GM12878 (cell line): Measurements from ENCODE around the gene DGKK. TPM values are rescaled to one million over a fixed set of nuclear protein-coding genes. Genes with fewer than 3 reads are reported as not detected.

Source experiments
- ATAC-seq: fragments of 200-7000 bp; cut with Tn5 transposase; 3 replicates; pipeline ENCODE4 v1.9.1; 2020; ENCODE audit warnings: mild to moderate bottlenecking, moderate library complexity
- BruUV-seq: library from RNA; stranded (reverse); fragments of 400-500 nt; replicated peaks from 2 replicates; lab custom pipeline; 2021; lab: Mats Ljungman, UMichigan
- CTCF ChIA-PET: fragments of 300-600 bp; sonication (Branson Sonifier 250); formaldehyde crosslinking; extraction: SDS; loops from one replicate; lab custom pipeline; 2021; ENCODE audit warnings: inconsistent platforms; lab: Yijun Ruan, JAX
- POLR2A ChIA-PET: fragments of 350-600 bp; formaldehyde crosslinking; extraction: SDS; loops from one replicate; lab custom pipeline; 2021; ENCODE audit warnings: inconsistent platforms; lab: Charles Lee
- RAD21 ChIA-PET: fragments of 300-600 bp; sonication (Branson Sonifier 250); formaldehyde crosslinking; loops from one replicate; lab custom pipeline; 2023; ENCODE audit warnings: antibody characterized with exemption; ENCODE audit not compliant: unreplicated experiment; lab: Charles Lee
- SMC1A ChIA-PET: fragments of 300-600 bp; sonication (Branson Sonifier 250); formaldehyde crosslinking; loops from one replicate; lab custom pipeline; 2023; ENCODE audit not compliant: unreplicated experiment, uncharacterized antibody; lab: Charles Lee
- DNase-seq: peaks from one replicate; pipeline ENCODE4 v3.0.0-alpha.2; 2011; ENCODE audit warnings: low read depth, low spot score
- FAIRE-seq: peaks from 3 replicates; lab custom pipeline; 2011; peaks lifted over from hg19 to GRCh38; lab: Jason Lieb, UNC
- H2AFZ ChIP-seq: 2 replicates; pipeline ENCODE4 v1.6.0; 2011; ENCODE audit warnings: low read depth, low read length, control low read depth; ENCODE audit not compliant: control insufficient read depth
- H3K27ac ChIP-seq: 2 replicates; pipeline ENCODE4 v1.5.1; 2011; ENCODE audit warnings: control low read depth; ENCODE audit not compliant: control insufficient read depth, insufficient read depth
- H3K27me3 ChIP-seq, 2 experiments: replicated peaks in 1 of 2; 2 replicates each; pipeline versions ENCODE4 v1.6.0 to v1.6.1; 2011; ENCODE audit warnings: low read length in 1 of 2; ENCODE audit not compliant: control insufficient read depth in 2 of 2, insufficient read depth in 2 of 2
- H3K36me3 ChIP-seq, 2 experiments: 2 replicates each; pipeline ENCODE4 v1.5.1; 2011; ENCODE audit warnings: low read length in 1 of 2; ENCODE audit not compliant: control insufficient read depth in 2 of 2, insufficient read depth in 2 of 2
- H3K4me1 ChIP-seq: 2 replicates; pipeline ENCODE4 v1.6.1; 2011; ENCODE audit warnings: mild to moderate bottlenecking, low read length, moderate library complexity, mixed read lengths; ENCODE audit not compliant: control insufficient read depth, insufficient read depth
- H3K4me2 ChIP-seq: 2 replicates; pipeline ENCODE4 v1.6.0; 2011; ENCODE audit warnings: control low read depth; ENCODE audit not compliant: control insufficient read depth, insufficient read depth
- H3K4me3 ChIP-seq: fragments of 200-600 bp; sonication (generic); 2 replicates; pipeline ENCODE4 v1.5.1; 2016
- H3K79me2 ChIP-seq: 2 replicates; pipeline ENCODE4 v1.6.0; 2011; ENCODE audit warnings: low read length; ENCODE audit not compliant: control insufficient read depth, insufficient read depth
- H3K9ac ChIP-seq: 2 replicates; pipeline ENCODE4 v1.8.0; 2011; ENCODE audit warnings: low read length, control low read depth, mixed read lengths; ENCODE audit not compliant: control insufficient read depth, insufficient read depth
- H3K9me3 ChIP-seq: replicated peaks from 3 replicates; pipeline ENCODE4 v1.5.1; 2011; ENCODE audit warnings: mild to moderate bottlenecking, low read length; ENCODE audit not compliant: control insufficient read depth, insufficient read depth
- H4K20me1 ChIP-seq: 2 replicates; pipeline ENCODE4 v1.6.0; 2011; ENCODE audit not compliant: control insufficient read depth, insufficient read depth
- CHD4 ChIP-seq: fragments of 200-600 bp; sonication (generic); IDR thresholded peaks from 2 replicates; pipeline ENCODE4 v1.6.1; 2016; ENCODE audit warnings: mild to moderate bottlenecking
- CTCF ChIP-seq, 3 experiments: IDR thresholded peaks in 2 of 3; conservative IDR thresholded peaks in 1 of 3; 2 replicates each; pipeline ENCODE4 v1.5.1; 2011; ENCODE audit warnings: low read depth in 3 of 3, low read length in 3 of 3, mild to moderate bottlenecking in 3 of 3, control low read depth in 2 of 3, moderate library complexity in 2 of 3, inconsistent platforms in 1 of 3, mixed read lengths in 1 of 3; ENCODE audit not compliant: control insufficient read depth in 2 of 3, insufficient read depth in 1 of 3; ENCODE audit errors: extremely low read depth in 1 of 3
- E4F1 ChIP-seq: fragments of 450-650 bp; IDR thresholded peaks from 2 replicates; pipeline ENCODE4 v1.6.1; 2018; ENCODE audit warnings: borderline replicate concordance, mild to moderate bottlenecking; ENCODE audit not compliant: partially characterized antibody
- ETV6 ChIP-seq, 2 experiments: fragments of 450-650 bp in 1 of 2; IDR thresholded peaks in 1 of 2; conservative IDR thresholded peaks in 1 of 2; 2 replicates each; pipeline ENCODE4 v1.6.1; 2014; ENCODE audit warnings: antibody characterized with exemption in 1 of 2, borderline replicate concordance in 1 of 2, low read depth in 1 of 2, mild to moderate bottlenecking in 1 of 2, moderate library complexity in 1 of 2
- IKZF1 ChIP-seq: fragments of 450-650 bp; conservative IDR thresholded peaks from 2 replicates; pipeline ENCODE4 v1.6.1; 2017; ENCODE audit warnings: antibody characterized with exemption, mild to moderate bottlenecking
- ZBTB40 ChIP-seq: fragments of 450-650 bp; IDR thresholded peaks from 2 replicates; pipeline ENCODE4 v1.6.1; 2016; ENCODE audit warnings: mild to moderate bottlenecking, moderate library complexity, borderline replicate concordance
- ZNF622 ChIP-seq: fragments of 450-650 bp; IDR thresholded peaks from 2 replicates; pipeline ENCODE4 v1.6.1; 2017; ENCODE audit warnings: mild to moderate bottlenecking, inconsistent platforms
- WGBS: methylation state at CpG from one replicate; pipeline ENCODE4 v1.1.6; 2016; ENCODE audit warnings: low lambda C conversion rate; ENCODE audit not compliant: insufficient replicate concordance, insufficient coverage; ENCODE audit errors: missing lambda C conversion rate; 5-methylcytosine and 5-hydroxymethylcytosine counted together
- in situ Hi-C: fragments of 300-500 bp; cut with MboI; formaldehyde crosslinking; loops from 9 replicates; pipeline ENCODE4 v1.14.3; 2018; ENCODE audit warnings: mixed read lengths
- intact Hi-C: fragments of 100-400 bp; cut with micrococcal nuclease; formaldehyde crosslinking; loops from one replicate; pipeline ENCODE4 v1.14.2; 2022; ENCODE audit not compliant: unreplicated experiment
- polyA plus RNA-seq, 11 experiments: library from polyadenylated mRNA; depleted of rRNA in 4 of 11; unstranded in 6 of 11; stranded (reverse) in 5 of 11; fragments of >200 nt; fragmentation: Nextera tagmentation in 4 of 11; fragmentation: Illumina TruSeq in 1 of 11; extraction: Ambion mirVana in 4 of 11; extraction: Trizol in 1 of 11; gene quantifications; 1 replicate in 1 of 11; 2 replicates in 10 of 11; pipeline versions ENCODE4 v1.2.1 to v1.2.3, GENCODE V29; 2011 to 2016; ENCODE audit warnings: inconsistent platforms in 2 of 11, missing spikeins in 2 of 11, low read depth in 1 of 11
- total RNA-seq, 4 experiments: library from RNA; depleted of rRNA in 3 of 4; stranded (reverse); fragments of >200 nt in 3 of 4; fragmentation: Illumina TruSeq in 1 of 4; extraction: Trizol in 1 of 4; gene quantifications; 2 replicates each; pipeline versions ENCODE4 v1.2.1 to v1.2.3, GENCODE V29; 2013 to 2021

Gene DGKK
- total and polyA plus RNA-seq, 10 of the 15 experiments (the other 5 are each of a cell fraction or from before 2014, with no cell fraction given), result under 0.01 to 0.03 TPM; not detected in 8

GRCh38 chrX:50459615-50460014 is 11.0 kb downstream of the DGKK start:
- H3K27ac ChIP-seq, result no peak overlapping the region
- DNase-seq (no peak), FAIRE-seq (no peak), ATAC-seq (no peak)
- H3K4me2 ChIP-seq, result no peak overlapping the region
- ChIA-PET SMC1A (no interaction called here), POLR2A (no interaction called here), CTCF (interaction anchor here (1.0 kb wide), 1 partner anchor 541 kb away, joined by 4 read pairs; no protein-coding TSS in a partner anchor), RAD21 (no interaction called here)
- H3K27me3 ChIP-seq, result no peaks in the 10 kb centered on the region
- no peaks in the 10 kb centered on the region for H4K20me1 ChIP-seq
- H3K4me3 ChIP-seq, result no peak overlapping the region
- in situ Hi-C loops, result no loop called here
- H3K79me2 ChIP-seq, result no peaks in the 10 kb centered on the region
- no peak overlapping the region for H3K9ac ChIP-seq
- no peaks in the 10 kb centered on the region for H3K4me1 ChIP-seq
- H3K9me3 ChIP-seq, result no peaks in the 10 kb centered on the region
- BruUV-seq, result no TSS peak
- 0% methylated on average over 1 of the region's 1 CpG for WGBS
- TF ChIP-seq E4F1 (no peak), ETV6 (conservative IDR thresholded peaks at IDR 0.05 in 1 of 2, IDR thresholded peaks at IDR 0.05 in 1 of 2; ENCODE audit: borderline replicate concordance in 1 of 2, low read depth in 1 of 2) (no peak)
- H3K36me3 ChIP-seq, result no peaks in the 10 kb centered on the region
- intact Hi-C loops, result no loop called here
- H2AFZ ChIP-seq, result no peak overlapping the region

DNA sequence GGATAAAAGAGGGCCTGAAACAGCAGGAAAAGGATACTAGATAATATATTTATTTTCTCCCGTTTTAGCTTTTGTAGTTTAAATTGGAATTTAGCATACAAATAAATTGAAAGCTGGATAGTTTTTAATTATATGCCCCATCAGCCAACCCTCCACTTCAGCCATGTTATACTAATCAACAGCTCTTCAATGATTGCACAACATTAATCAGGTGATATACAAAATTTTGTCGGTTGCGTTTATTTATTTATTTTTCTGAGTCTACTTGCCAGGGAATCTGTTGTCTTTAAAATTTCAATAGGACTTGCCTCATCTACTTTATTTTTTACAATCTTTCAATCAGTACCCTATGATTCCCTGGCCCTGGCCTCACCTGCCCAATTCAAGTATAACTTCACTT is 12.1 kb downstream of the DGKK start:
- POLR2A ChIA-PET, result no interaction called here
- WGBS, result 72% methylated on average over 3 of the region's 3 CpGs
- H3K9ac ChIP-seq, result no peak overlapping the region
- no peak overlapping the region for H3K4me2 ChIP-seq
- no peaks in the 10 kb centered on the region for H3K36me3 ChIP-seq
- no peaks in the 10 kb centered on the region for H3K27me3 ChIP-seq
- no peaks in the 10 kb centered on the region for H3K4me1 ChIP-seq
- FAIRE-seq, result no peak
- ATAC-seq, result no peak
- no peaks in the 10 kb centered on the region for H4K20me1 ChIP-seq
- SMC1A ChIA-PET, result interaction anchor here (0.5 to 0.8 kb wide), 2 partner anchors 14 to 28 kb away, joined by 3 read pairs; no protein-coding TSS in a partner anchor
- H3K9me3 ChIP-seq, result no peaks in the 10 kb centered on the region
- H3K4me3 ChIP-seq, result no peak overlapping the region
- no peak overlapping the region for H3K27ac ChIP-seq
- H3K79me2 ChIP-seq, result no peaks in the 10 kb centered on the region
- no peak overlapping the region for H2AFZ ChIP-seq
- RAD21 ChIA-PET, result no interaction called here
- intact Hi-C loops, result no loop called here
- CTCF ChIA-PET, result no interaction called here
- in situ Hi-C loops, result no loop called here
- DNase-seq, result no peak
- BruUV-seq, result no TSS peak
- TF ChIP-seq CTCF (IDR thresholded peaks at IDR 0.05 in 2 of 3, conservative IDR thresholded peaks at IDR 0.05 in 1 of 3; ENCODE audit: control insufficient read depth in 2 of 3, extremely low read depth in 1 of 3, insufficient read depth in 1 of 3, low read depth in 3 of 3, low read length in 3 of 3) (no peak), ZNF622 (no peak), IKZF1 (no peak), ZBTB40 (no peak), CHD4 (no peak)
